HG03354 (cell line): Measurements from ENCODE around the gene TEX264.
"Not testable (repeated sequence)": the region's sequence is repeated elsewhere in the genome, so short reads cannot be mapped to it uniquely, and the experiment has no call there.

ENCODE experiments used
- ATAC-seq: cut with Tn5 transposase; IDR thresholded peaks from one replicate; pipeline ENCODE4 v1.9.1; 2021; ENCODE audit warnings: mild to moderate bottlenecking; ENCODE audit not compliant: unreplicated experiment, poor library complexity, severe bottlenecking

Gene TEX264

GRCh38 chr3:51670823-51671733, at the start of gene TEX264:
TSS of gene TEX264 (plus strand) at chr3:51671252. CDS start at chr3:51674305, 3,053 bp downstream.
- ATAC-seq: peak; percentile 77

DNA sequence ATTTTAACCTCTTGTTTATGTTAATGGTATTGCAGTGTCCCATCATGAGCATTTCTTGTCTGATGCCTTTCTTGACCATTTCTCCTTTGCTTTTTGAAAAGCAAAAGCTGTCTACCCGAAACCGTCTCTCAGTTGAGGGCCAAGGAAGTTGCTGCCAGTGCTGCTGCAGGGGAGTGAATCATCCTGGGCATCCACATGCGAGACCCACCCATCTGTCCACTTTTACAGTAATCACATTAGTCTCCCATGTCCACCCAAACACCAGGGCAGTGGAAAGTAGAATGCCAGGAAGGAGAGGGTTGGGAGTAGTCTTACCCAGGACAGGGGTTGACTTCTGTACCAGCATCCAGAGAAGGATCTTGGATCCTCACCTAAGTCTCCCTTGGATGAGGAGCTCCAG, 48.6 kb upstream of the TEX264 start:
- no peak for ATAC-seq

GRCh38 chr3:51622868-51623267, 48.2 kb upstream of the TEX264 start:
- ATAC-seq: no peak

DNA sequence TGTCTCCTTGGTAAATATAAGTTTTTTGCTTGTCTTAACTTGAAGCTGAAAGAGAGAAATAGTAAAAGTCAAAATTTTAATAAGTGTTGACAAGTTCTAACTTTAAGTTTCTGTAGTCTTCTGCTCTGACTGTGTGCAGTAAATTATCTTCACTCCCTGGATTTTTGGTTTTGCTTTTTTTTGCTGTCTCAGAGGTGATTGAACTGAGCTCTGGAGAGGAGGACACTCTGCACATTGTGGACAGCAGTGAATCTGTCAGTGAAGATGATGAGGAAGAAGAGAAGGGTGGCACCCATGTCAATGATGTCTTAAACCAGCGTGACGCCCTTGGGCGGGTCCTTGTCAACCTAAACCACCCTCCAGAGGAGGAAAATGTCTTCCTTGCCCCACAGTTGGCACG, 40.5 kb upstream of the TEX264 start:
- no peak for ATAC-seq

GRCh38 chr3:51637144-51637940, 33.7 kb upstream of the TEX264 start:
- ATAC-seq: no peak

DNA sequence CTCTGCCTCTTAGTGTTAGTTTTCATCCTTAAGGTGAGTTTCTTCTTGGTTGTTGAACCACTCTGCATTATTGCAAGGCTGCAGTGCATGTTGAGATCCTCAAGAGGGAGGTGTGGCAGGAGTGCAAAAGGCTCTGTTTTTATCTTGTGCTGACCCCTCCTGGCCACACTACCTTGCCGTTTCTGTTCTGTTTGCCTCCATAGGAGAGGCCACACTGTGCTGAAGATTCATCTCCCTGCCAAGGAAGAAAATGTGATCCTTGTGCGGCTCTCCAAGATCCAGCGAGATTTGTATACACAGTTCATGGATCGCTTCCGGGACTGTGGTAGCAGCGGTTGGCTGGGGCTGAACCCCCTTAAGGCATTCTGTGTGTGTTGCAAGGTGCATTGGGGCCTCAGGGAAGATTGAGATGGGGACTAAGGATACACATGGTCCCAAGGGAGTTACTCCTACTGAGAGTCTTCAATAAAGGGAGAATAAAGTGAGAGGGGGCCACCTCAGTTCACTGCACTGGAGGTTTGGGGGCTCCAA, 33.0 kb upstream of the TEX264 start:
- ATAC-seq: peak; percentile 85

DNA sequence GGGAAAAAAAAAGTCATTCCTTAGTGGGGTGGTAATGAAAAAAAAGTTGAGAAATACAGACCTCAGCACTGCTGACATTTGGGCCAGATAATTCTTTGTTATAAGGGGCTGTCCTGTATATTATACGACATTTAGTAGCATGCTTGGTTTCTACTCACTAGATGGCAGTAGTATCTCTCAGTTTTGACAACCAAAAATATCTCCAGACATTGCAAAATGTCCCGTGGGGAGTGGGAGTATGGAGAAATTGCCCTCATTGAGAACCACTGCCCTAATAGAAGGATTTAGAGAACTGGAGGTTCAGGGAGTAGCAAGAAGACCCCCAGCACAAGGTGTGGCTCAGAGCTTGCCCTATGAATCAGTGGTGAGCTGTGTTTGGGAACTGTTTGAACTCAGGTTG, 28.6 kb upstream of the TEX264 start:
- ATAC-seq: no peak

GRCh38 chr3:51646091-51646490, 25.0 kb upstream of the TEX264 start:
- ATAC-seq: no peak

- not testable (repeated sequence) for ATAC-seq
Observed at GRCh38 chr3:51652103-51652502, 18.9 kb upstream of the TEX264 start.

GRCh38 chr3:51653409-51653808, 17.6 kb upstream of the TEX264 start:
- ATAC-seq: not testable (repeated sequence)

GRCh38 chr3:51657234-51657633, 13.8 kb upstream of the TEX264 start:
- ATAC-seq: no peak

DNA sequence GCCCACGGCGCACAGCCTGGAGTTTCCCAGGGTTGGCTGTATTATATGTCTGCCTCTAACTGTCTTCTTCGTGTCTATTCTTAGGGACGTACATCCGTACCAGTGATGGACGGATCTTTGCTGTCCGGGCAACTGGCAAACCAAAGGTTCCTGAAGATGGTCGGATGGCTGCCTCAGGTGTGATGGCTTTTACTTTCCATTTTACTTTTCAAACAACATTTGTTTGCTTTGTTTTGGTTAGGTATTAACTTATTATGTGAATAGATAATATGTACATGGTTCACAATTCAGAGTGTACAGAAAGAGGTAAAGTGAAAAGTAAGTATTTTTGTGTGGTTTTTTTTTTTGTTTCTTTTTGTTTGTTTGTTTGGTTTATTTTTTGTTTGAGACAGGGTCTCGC, 11.1 kb upstream of the TEX264 start:
- no peak for ATAC-seq

- ATAC-seq: no peak
Observed at GRCh38 chr3:51662456-51662855, 8.6 kb upstream of the TEX264 start.

- no peak for ATAC-seq
Observed at GRCh38 chr3:51668756-51669155, 2.3 kb upstream of the TEX264 start.

DNA sequence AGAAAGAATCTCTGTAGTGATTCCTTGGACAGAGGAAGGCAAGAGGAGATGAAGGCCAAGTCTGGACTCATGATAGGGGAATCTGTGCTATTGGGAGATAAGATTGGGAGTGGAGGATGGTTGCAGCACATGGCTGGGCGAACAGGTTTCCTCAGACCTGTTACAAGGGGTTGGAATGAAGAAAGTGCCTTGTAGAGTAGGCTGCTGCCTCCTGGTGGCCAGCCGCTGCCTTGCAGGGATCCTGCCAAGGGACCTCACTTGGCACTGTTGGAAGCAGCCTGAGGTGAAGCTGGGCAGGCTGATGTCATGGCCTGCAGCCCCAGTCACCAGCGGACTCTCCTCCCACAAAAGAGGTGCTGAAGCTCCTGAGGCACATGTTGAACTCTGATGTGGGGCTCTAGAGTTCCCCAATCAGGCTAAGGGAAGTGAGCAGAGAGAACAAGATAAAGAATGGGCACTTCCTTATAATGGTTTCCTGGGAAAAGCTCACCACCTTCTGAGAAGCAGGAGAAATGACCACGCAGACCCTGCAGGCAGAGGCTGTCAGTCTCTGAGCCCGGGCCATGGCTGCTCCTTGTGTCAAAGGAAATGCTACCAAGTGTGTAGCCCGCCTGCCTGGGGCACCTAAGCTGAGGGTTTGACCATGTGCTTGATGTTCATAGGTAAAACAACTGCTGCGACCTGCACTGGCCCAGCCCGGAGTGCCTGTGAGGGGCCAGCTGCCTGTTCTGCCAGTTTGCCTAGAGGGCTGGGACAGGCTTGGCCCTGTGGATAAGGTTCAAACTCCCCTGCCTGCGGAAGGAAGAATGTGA, 1.6 kb upstream of the TEX264 start:
- ATAC-seq: peak; percentile 27

- ATAC-seq: no peak
Observed at GRCh38 chr3:51670053-51670822, 814 bp upstream of the TEX264 start.

DNA sequence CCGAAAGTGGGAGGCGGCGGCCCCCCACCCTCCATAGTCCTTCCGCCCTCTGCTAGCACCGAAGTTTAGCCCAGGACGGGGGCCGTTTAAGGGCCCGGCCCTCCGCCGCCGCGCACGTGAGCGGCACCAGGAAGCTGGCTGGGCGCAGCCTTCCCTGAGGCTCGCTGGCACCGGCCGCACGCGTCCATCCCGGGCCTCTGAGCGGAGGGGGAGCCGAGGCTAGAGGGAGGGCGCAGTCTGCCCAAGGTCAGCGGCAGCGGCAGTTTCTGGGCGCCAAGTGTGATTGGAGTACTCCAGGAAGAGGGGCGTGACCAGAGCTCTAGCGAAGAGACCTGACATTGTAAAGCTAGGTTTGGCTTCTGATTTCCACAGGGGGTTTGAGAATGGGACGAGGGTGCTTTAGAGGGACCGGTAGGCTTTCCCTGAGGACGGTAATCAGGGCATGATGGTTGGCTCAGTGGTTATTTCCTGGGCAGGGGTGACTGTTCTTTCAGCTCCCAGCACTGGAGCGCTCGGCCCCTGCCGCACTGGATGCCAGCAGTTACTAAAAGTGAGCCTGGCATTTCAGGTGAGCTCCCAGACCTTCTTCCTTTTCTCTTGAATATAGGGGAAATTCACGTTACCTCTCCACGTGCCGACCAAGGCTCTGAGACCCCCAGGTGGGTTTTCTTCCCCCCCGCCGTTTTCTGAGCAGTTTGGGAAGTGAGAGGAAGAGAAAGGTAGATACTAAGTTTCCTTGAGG, 853 bp downstream of the TEX264 start:
- peak; percentile 41 for ATAC-seq

GRCh38 chr3:51673181-51673801, 2.2 kb downstream of the TEX264 start:
- ATAC-seq: no peak
